Measurements from ENCODE around the gene BICDL1. TPM values are rescaled to one million over a fixed set of nuclear protein-coding genes. Genes with fewer than 3 reads are reported as not detected.

Gene BICDL1
- polyA plus RNA-seq, 6 donors from 2014 or later = 0.12 to 0.40 (median 0.30) TPM; not detected in 1

GRCh38 chr12:119989361-119989730 lies 310 bp downstream of the BICDL1 start:
- ATAC-seq (ENCODE audit: low read depth in 2 of 2) = peak; percentile 43
- H3K4me1 Mint-ChIP-seq = peaks cover 13 to 16% (median 14%) of the 10 kb centered on the region in 3 donors
- no peak overlapping the region for H3K27ac Mint-ChIP-seq
- DNase-seq = no peak
- H3K9me3 Mint-ChIP-seq = no peaks in the 10 kb centered on the region
- no peaks in the 10 kb centered on the region for H3K36me3 Mint-ChIP-seq
- H3K4me3 Mint-ChIP-seq = peak overlapping the region; percentile 47 to 88 (median 78)
- peaks cover 0 to 13% (median 5%) of the 10 kb centered on the region in 3 donors for H3K27me3 Mint-ChIP-seq

GRCh38 chr12:119989731-119990381 lies 820 bp downstream of the BICDL1 start:
- ATAC-seq (ENCODE audit: low read depth in 2 of 2) (peak; percentile 3 to 14), DNase-seq (peak; percentile 65)
- H3K4me3 Mint-ChIP-seq = peak overlapping the region; percentile 82 to 92 (median 86)

GRCh38 chr12:119990382-119990874 lies 1.4 kb downstream of the BICDL1 start:
- Mint-ChIP-seq H3K27ac (peak overlapping the region in 5 of 6 donors; percentile 24 to 94 (median 88)), H3K4me1 (peaks cover 13 to 16% (median 14%) of the 10 kb centered on the region in 3 donors), H3K27me3 (peaks cover 0 to 5% (median 5%) of the 10 kb centered on the region in 3 donors), H3K4me3 (peak overlapping the region; percentile 82 to 92 (median 86)), H3K36me3 (no peaks in the 10 kb centered on the region), H3K9me3 (no peaks in the 10 kb centered on the region)
- DNase-seq (peak; percentile 26), ATAC-seq (ENCODE audit: low read depth in 2 of 2) (peak in 1 of 2 donors; percentile 7)

More at GRCh38 chr12:119989731-119990381, 820 bp downstream of the BICDL1 start:
- peak overlapping the region in 5 of 6 donors; percentile 24 to 94 (median 88) for H3K27ac Mint-ChIP-seq
- peaks cover 13 to 16% (median 14%) of the 10 kb centered on the region in 3 donors for H3K4me1 Mint-ChIP-seq
- H3K9me3 Mint-ChIP-seq = no peaks in the 10 kb centered on the region
- peaks cover 0 to 8% (median 5%) of the 10 kb centered on the region in 3 donors for H3K27me3 Mint-ChIP-seq
- H3K36me3 Mint-ChIP-seq = no peaks in the 10 kb centered on the region

GRCh38 chr12:119992129-119992705 lies 3.2 kb downstream of the BICDL1 start:
- ATAC-seq (ENCODE audit: low read depth in 2 of 2) (no peak), DNase-seq (no peak)
- peak overlapping the region in 1 of 6 donors; percentile 27 for H3K27ac Mint-ChIP-seq
- no peaks in the 10 kb centered on the region for H3K27me3 Mint-ChIP-seq
- peaks cover 13 to 16% (median 14%) of the 10 kb centered on the region in 3 donors for H3K4me1 Mint-ChIP-seq
- H3K36me3 Mint-ChIP-seq = peaks cover 0 to 2% of the 10 kb centered on the region in 2 donors
- no peaks in the 10 kb centered on the region for H3K9me3 Mint-ChIP-seq
- no peak overlapping the region for H3K4me3 Mint-ChIP-seq

DNA sequence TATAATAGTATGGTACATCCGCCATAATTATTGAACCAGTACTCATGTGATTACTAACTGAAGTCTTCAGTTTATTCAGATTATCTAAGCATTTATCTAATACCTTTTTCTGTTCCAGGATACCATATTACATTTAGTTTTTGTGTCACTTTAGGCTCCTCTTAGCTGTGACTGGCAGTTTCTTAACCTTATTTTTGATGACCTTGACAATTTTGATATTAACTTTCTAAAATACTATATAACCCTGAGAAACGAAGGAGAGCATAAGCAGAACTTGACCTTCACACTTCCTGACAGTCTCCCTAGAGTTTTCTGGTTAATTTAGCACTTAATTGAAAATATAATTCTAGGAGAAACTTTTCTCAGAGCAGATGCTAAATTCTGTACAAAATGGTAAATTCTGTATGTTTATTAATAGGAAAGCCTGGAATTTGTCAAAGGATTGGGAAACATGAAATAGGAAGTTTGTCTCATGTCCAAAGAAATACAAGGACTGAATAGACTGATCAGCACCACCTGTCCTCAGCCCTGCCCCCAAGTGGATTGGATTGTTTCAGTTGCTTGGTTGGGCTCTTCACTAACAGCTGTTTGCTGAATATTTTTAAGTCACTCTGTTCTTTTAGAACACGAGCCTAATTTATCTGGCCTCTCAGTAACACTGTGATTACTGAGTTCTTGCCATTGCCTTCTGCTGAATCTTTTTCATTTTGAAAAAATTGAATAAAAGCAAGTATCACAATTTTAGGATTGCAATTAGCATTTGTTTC lies 6.0 kb downstream of the BICDL1 start:
- Mint-ChIP-seq H3K27ac (no peak overlapping the region), H3K4me1 (peaks cover 5 to 9% (median 5%) of the 10 kb centered on the region in 3 donors), H3K36me3 (peaks cover 5 to 14% of the 10 kb centered on the region in 2 donors), H3K9me3 (no peaks in the 10 kb centered on the region), H3K27me3 (no peaks in the 10 kb centered on the region), H3K4me3 (no peak overlapping the region)
- ATAC-seq (ENCODE audit: low read depth in 2 of 2) (no peak), DNase-seq (no peak)

GRCh38 chr12:119996417-119996816 lies 7.4 kb downstream of the BICDL1 start:
- H3K9me3 Mint-ChIP-seq = no peaks in the 10 kb centered on the region
- DNase-seq (no peak), ATAC-seq (ENCODE audit: low read depth in 2 of 2) (no peak)
- H3K27ac Mint-ChIP-seq = no peak overlapping the region
- H3K4me1 Mint-ChIP-seq = no peaks in the 10 kb centered on the region
- no peaks in the 10 kb centered on the region for H3K27me3 Mint-ChIP-seq
- peaks cover 5 to 16% of the 10 kb centered on the region in 2 donors for H3K36me3 Mint-ChIP-seq
- H3K4me3 Mint-ChIP-seq = no peak overlapping the region

GRCh38 chr12:119998471-119999245 lies 9.6 kb downstream of the BICDL1 start:
- Mint-ChIP-seq H3K4me1 (no peaks in the 10 kb centered on the region), H3K4me3 (no peak overlapping the region), H3K36me3 (peaks cover 13 to 16% of the 10 kb centered on the region in 2 donors), H3K9me3 (no peaks in the 10 kb centered on the region), H3K27ac (peak overlapping the region in 1 of 6 donors; percentile 51), H3K27me3 (no peaks in the 10 kb centered on the region)
- ATAC-seq (ENCODE audit: low read depth in 2 of 2) (no peak), DNase-seq (no peak)

- no peaks in the 10 kb centered on the region for H3K4me1 Mint-ChIP-seq
- H3K36me3 Mint-ChIP-seq = peaks cover 13 to 16% of the 10 kb centered on the region in 2 donors
- H3K9me3 Mint-ChIP-seq = no peaks in the 10 kb centered on the region
- no peak overlapping the region for H3K4me3 Mint-ChIP-seq
- DNase-seq (no peak), ATAC-seq (ENCODE audit: low read depth in 2 of 2) (no peak)
- H3K27me3 Mint-ChIP-seq = no peaks in the 10 kb centered on the region
- no peak overlapping the region for H3K27ac Mint-ChIP-seq
Observed at GRCh38 chr12:120000556-120000955, 11.5 kb downstream of the BICDL1 start.

GRCh38 chr12:120006258-120006975 lies 17.4 kb downstream of the BICDL1 start:
- Mint-ChIP-seq H3K27ac (peak overlapping the region in 5 of 6 donors; percentile 27 to 82 (median 40)), H3K27me3 (no peaks in the 10 kb centered on the region), H3K9me3 (no peaks in the 10 kb centered on the region), H3K4me1 (peaks cover 18 to 20% (median 18%) of the 10 kb centered on the region in 3 donors), H3K4me3 (no peak overlapping the region), H3K36me3 (peaks cover 0 to 9% of the 10 kb centered on the region in 2 donors)
- ATAC-seq (ENCODE audit: low read depth in 2 of 2) = no peak
- DNase-seq = no peak

DNA sequence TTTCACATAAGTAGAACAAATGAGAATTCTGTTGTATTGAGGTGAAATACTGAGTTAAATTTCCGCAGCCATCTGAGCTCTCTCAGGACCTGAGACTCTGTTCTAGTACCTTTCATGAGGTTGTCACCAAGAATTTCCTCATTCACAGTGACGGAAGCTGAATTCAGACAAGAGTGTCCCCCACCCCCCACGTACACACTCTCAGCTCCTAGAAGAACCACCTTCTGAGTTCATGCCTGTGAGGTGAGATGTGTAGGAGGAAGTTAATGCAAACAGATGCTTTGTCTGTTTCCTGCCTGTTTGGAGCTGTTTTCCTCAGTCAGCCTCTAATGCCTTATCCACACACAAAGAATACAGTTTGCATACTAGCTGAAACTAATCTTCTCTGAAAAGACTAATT lies 18.2 kb downstream of the BICDL1 start:
- Mint-ChIP-seq H3K4me1 (peaks cover 18 to 20% (median 18%) of the 10 kb centered on the region in 3 donors), H3K27me3 (no peaks in the 10 kb centered on the region), H3K9me3 (no peaks in the 10 kb centered on the region), H3K27ac (peak overlapping the region in 4 of 6 donors; percentile 25 to 70 (median 42)), H3K4me3 (no peak overlapping the region), H3K36me3 (peaks cover 0 to 6% of the 10 kb centered on the region in 2 donors)
- DNase-seq (peak; percentile 30), ATAC-seq (ENCODE audit: low read depth in 2 of 2) (peak; percentile 80 to 91)

GRCh38 chr12:120010661-120011230 lies 21.7 kb downstream of the BICDL1 start:
- no peaks in the 10 kb centered on the region for H3K27me3 Mint-ChIP-seq
- DNase-seq = no peak
- no peaks in the 10 kb centered on the region for H3K9me3 Mint-ChIP-seq
- H3K36me3 Mint-ChIP-seq = no peaks in the 10 kb centered on the region
- peaks cover 18 to 20% (median 18%) of the 10 kb centered on the region in 3 donors for H3K4me1 Mint-ChIP-seq
- no peak for ATAC-seq (ENCODE audit: low read depth in 2 of 2)
- no peak overlapping the region for H3K4me3 Mint-ChIP-seq
- H3K27ac Mint-ChIP-seq = peak overlapping the region in 1 of 6 donors; percentile 29

GRCh38 chr12:120012067-120012621 lies 23.1 kb downstream of the BICDL1 start:
- ATAC-seq (ENCODE audit: low read depth in 2 of 2) = peak; percentile 72 to 88
- Mint-ChIP-seq H3K27ac (peak overlapping the region in 3 of 6 donors; percentile 13 to 66 (median 17)), H3K9me3 (no peaks in the 10 kb centered on the region), H3K27me3 (no peaks in the 10 kb centered on the region), H3K36me3 (no peaks in the 10 kb centered on the region), H3K4me3 (no peak overlapping the region), H3K4me1 (peaks cover 5 to 9% (median 7%) of the 10 kb centered on the region in 3 donors)
- peak; percentile 4 for DNase-seq
